Type B pancreatic cell (in vitro differentiated cells): ENCODE results near the gene SLC7A4. TPM values are rescaled to one million over a fixed set of nuclear protein-coding genes. Genes with fewer than 3 reads are reported as not detected.

Source experiments
- DNase-seq: peaks from one replicate; pipeline ENCODE4 v3.0.0; 2021; ENCODE audit warnings: mixed read lengths; ENCODE audit not compliant: unreplicated experiment; ENCODE audit errors: extremely low spot score
- H3K27ac Mint-ChIP-seq: 2 replicates; pipeline ENCODE4 v1.8.0; 2021; ENCODE audit warnings: mild to moderate bottlenecking, mixed read lengths
- H3K27me3 Mint-ChIP-seq: 2 replicates; pipeline ENCODE4 v1.8.0; 2021; ENCODE audit warnings: mixed read lengths
- H3K36me3 Mint-ChIP-seq: 2 replicates; pipeline ENCODE4 v1.8.0; 2021; ENCODE audit warnings: mixed read lengths
- H3K4me1 Mint-ChIP-seq: one replicate; pipeline ENCODE4 v1.8.0; 2021; ENCODE audit warnings: mixed read lengths; ENCODE audit not compliant: unreplicated experiment
- H3K4me3 Mint-ChIP-seq: 2 replicates; pipeline ENCODE4 v1.8.0; 2021; ENCODE audit warnings: mild to moderate bottlenecking, mixed read lengths
- H3K9me3 Mint-ChIP-seq: 2 replicates; pipeline ENCODE4 v1.8.0; 2021; ENCODE audit warnings: mixed read lengths
- total RNA-seq: library from RNA; stranded (reverse); gene quantifications from 2 replicates; pipeline ENCODE4 v1.2.1, GENCODE V29; 2021; ENCODE audit warnings: low replicate concordance
- TF ChIP-seq, protein P1 (sequence below): fragments of 200-600 bp; sonication (generic); conservative IDR thresholded peaks from 2 replicates; pipeline ENCODE4 v1.5.0; 2021; ENCODE audit warnings: antibody characterized with exemption, mild to moderate bottlenecking

Gene SLC7A4
- total RNA-seq, 1 donor from 2014 or later, result 3.3 TPM

DNA sequence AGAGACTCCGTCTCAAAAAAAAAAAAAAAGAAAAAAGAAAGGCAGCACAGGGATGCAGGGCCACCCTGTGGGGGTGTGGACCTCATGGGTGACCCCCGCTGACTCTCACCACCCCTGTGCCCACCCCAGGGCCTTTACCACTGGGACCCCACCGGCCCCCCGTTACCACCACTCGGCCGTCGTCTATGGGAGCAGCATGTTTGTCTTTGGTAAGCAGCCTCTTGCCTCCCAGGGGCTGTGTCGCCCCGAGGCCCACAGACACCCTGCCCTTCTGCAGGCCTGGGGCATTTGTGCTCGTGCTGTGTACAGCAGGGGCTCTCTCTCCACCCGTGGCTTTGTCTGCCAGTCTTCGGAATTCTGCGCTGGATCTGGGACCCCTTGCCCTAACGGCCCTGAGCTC, 45.0 kb downstream of the SLC7A4 start:
- no peaks in the 10 kb centered on the region for H3K27me3 Mint-ChIP-seq
- no peaks in the 10 kb centered on the region for H3K9me3 Mint-ChIP-seq
- no peak overlapping the region for H3K27ac Mint-ChIP-seq
- no peak for DNase-seq
- H3K36me3 Mint-ChIP-seq, result peaks cover 10% of the 10 kb centered on the region
- H3K4me1 Mint-ChIP-seq, result peaks cover 5% of the 10 kb centered on the region
- TF ChIP-seq, protein P1, sequence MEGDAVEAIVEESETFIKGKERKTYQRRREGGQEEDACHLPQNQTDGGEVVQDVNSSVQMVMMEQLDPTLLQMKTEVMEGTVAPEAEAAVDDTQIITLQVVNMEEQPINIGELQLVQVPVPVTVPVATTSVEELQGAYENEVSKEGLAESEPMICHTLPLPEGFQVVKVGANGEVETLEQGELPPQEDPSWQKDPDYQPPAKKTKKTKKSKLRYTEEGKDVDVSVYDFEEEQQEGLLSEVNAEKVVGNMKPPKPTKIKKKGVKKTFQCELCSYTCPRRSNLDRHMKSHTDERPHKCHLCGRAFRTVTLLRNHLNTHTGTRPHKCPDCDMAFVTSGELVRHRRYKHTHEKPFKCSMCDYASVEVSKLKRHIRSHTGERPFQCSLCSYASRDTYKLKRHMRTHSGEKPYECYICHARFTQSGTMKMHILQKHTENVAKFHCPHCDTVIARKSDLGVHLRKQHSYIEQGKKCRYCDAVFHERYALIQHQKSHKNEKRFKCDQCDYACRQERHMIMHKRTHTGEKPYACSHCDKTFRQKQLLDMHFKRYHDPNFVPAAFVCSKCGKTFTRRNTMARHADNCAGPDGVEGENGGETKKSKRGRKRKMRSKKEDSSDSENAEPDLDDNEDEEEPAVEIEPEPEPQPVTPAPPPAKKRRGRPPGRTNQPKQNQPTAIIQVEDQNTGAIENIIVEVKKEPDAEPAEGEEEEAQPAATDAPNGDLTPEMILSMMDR, result no peak
- H3K4me3 Mint-ChIP-seq, result no peak overlapping the region

DNA sequence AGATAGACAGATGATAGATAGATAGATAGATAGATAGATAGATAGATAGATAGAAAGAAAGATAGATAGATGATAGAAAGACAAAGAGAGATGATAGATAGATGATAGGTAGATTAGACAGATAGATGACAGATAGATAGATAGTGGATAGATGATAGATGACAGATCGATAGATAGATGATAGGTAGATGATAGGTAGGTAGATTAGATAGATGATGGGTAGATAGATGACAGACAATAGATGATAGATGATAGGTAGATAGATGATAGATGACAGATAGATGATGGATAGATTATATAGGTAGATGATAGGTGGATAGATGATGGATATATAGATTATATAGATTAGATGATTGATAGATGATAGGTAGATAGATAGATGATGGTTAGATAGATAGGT, 46.0 kb downstream of the SLC7A4 start:
- peaks cover 10% of the 10 kb centered on the region for H3K36me3 Mint-ChIP-seq
- H3K27me3 Mint-ChIP-seq, result no peaks in the 10 kb centered on the region
- H3K9me3 Mint-ChIP-seq, result no peaks in the 10 kb centered on the region
- no peak for DNase-seq
- peaks cover 7% of the 10 kb centered on the region for H3K4me1 Mint-ChIP-seq
- TF ChIP-seq, protein P1, result no peak
- no peak overlapping the region for H3K27ac Mint-ChIP-seq
- no peak overlapping the region for H3K4me3 Mint-ChIP-seq

DNA sequence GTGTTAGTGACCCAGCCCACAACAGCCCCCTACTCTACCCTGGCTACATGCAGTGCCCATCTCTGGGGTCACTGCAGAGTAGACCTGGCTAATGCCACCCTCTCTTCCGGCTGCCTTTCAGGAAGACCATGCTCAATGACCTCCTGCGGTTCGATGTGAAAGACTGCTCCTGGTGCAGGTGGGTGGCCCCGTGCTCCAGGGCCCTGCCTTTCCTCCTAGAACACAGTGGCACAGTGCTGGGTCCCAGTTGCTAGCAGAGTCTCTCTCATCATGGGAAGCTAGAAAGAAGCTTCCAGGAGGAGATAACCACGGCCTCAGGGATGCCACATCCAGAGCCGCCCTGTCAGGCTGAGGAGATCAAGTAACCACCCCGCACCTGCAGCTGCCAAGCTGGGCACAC, 46.6 kb downstream of the SLC7A4 start:
- no peak overlapping the region for H3K4me3 Mint-ChIP-seq
- no peaks in the 10 kb centered on the region for H3K27me3 Mint-ChIP-seq
- peaks cover 9% of the 10 kb centered on the region for H3K4me1 Mint-ChIP-seq
- peaks cover 10% of the 10 kb centered on the region for H3K36me3 Mint-ChIP-seq
- no peak overlapping the region for H3K27ac Mint-ChIP-seq
- TF ChIP-seq, protein P1, result no peak
- H3K9me3 Mint-ChIP-seq, result no peaks in the 10 kb centered on the region
- DNase-seq, result no peak

- H3K36me3 Mint-ChIP-seq, result peaks cover 10% of the 10 kb centered on the region
- peak overlapping the region; percentile 99 for H3K4me3 Mint-ChIP-seq
- peaks cover 18% of the 10 kb centered on the region for H3K4me1 Mint-ChIP-seq
- H3K27me3 Mint-ChIP-seq, result peaks cover 3% of the 10 kb centered on the region
- TF ChIP-seq, protein P1, result no peak
- DNase-seq, result no peak
- H3K27ac Mint-ChIP-seq, result no peak overlapping the region
- no peaks in the 10 kb centered on the region for H3K9me3 Mint-ChIP-seq
Measured at GRCh38 chr22:20983081-20983771, 49.1 kb downstream of the SLC7A4 start.

DNA sequence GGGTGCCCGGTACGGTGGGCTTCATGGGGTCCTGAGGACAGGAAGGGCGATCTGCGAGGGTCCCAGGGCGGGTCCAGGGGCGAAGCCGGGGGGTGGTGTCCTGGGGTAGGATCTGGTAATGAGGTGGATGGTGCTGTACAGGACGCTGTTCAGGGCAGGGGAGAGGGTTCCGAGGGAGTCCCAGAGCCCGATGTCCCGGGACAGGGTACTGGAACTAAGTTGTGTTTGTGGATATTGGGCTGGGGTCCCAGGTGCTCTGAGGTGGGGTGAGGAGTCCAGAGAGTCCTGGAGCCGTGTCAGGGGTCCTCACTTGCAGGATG, 49.8 kb downstream of the SLC7A4 start:
- H3K9me3 Mint-ChIP-seq, result no peaks in the 10 kb centered on the region
- H3K4me1 Mint-ChIP-seq, result peaks cover 18% of the 10 kb centered on the region
- H3K27ac Mint-ChIP-seq, result peak overlapping the region; percentile 82
- peaks cover 10% of the 10 kb centered on the region for H3K36me3 Mint-ChIP-seq
- TF ChIP-seq, protein P1, result no peak
- DNase-seq, result no peak
- H3K27me3 Mint-ChIP-seq, result peaks cover 3% of the 10 kb centered on the region
- H3K4me3 Mint-ChIP-seq, result peak overlapping the region; percentile 99
